K562 (cell line): ENCODE measurements around the gene DIPK1A. TPM values are rescaled to one million over a fixed set of nuclear protein-coding genes. Genes with fewer than 3 reads are reported as not detected.

Experiments used
- CBFA2T3 ChIP-seq: fragments of 450-650 bp; IDR thresholded peaks from 2 replicates; pipeline ENCODE4 v1.6.1; 2017
- CBX2 ChIP-seq: fragments of 200-600 bp; sonication (generic); IDR thresholded peaks from one replicate; pipeline ENCODE4 v1.6.1; 2012; ENCODE audit warnings: mild to moderate bottlenecking, low read length, inconsistent platforms; ENCODE audit not compliant: insufficient read depth, poor library complexity, severe bottlenecking
- CTCF ChIP-seq, 3 experiments: IDR thresholded peaks in 2 of 3; conservative IDR thresholded peaks in 1 of 3; 2 replicates each; pipeline ENCODE4 v1.5.1; 2011 to 2012; ENCODE audit warnings: low read length in 3 of 3, mild to moderate bottlenecking in 3 of 3, control low read depth in 2 of 3, improper control_type of control experiment in 1 of 3, inconsistent platforms in 1 of 3, low read depth in 1 of 3, mixed read lengths in 1 of 3, moderate library complexity in 1 of 3; ENCODE audit not compliant: insufficient read depth in 2 of 3
- ELF1 ChIP-seq: fragments of 200-800 bp; sonication (Bioruptor generic); IDR thresholded peaks from 2 replicates; pipeline ENCODE4 v1.6.1; 2016; ENCODE audit warnings: missing genetic modification characterization, missing compliant biosample characterization
- EP300 ChIP-seq: IDR thresholded peaks from 2 replicates; pipeline ENCODE4 v1.6.1; 2012; ENCODE audit warnings: low read length, improper control_type of control experiment
- FOXA1 ChIP-seq: fragments of 450-650 bp; IDR thresholded peaks from 2 replicates; pipeline ENCODE4 v1.6.1; 2016; ENCODE audit warnings: mild to moderate bottlenecking, borderline replicate concordance
- FOXJ3 ChIP-seq: sonication (generic); formaldehyde crosslinking; IDR thresholded peaks from 2 replicates; pipeline ENCODE4 v1.4.0; 2020; ENCODE audit warnings: mild to moderate bottlenecking, missing genetic modification reagents
- HDAC1 ChIP-seq, 2 experiments: fragments of 450-650 bp; IDR thresholded peaks; 2 replicates each; pipeline ENCODE4 v1.6.1; 2016 to 2017; ENCODE audit warnings: inconsistent platforms in 1 of 2, mild to moderate bottlenecking in 1 of 2, moderate library complexity in 1 of 2
- RAD51 ChIP-seq: fragments of 450-650 bp; IDR thresholded peaks from 2 replicates; pipeline ENCODE4 v1.7.1; 2016; ENCODE audit warnings: low read depth, mild to moderate bottlenecking, borderline replicate concordance
- RCOR1 ChIP-seq, 2 experiments: IDR thresholded peaks; 2 replicates each; pipeline ENCODE4 v1.6.1; 2012; ENCODE audit warnings: low read depth in 2 of 2, low read length in 2 of 2, borderline replicate concordance in 1 of 2, improper control_type of control experiment in 1 of 2
- ZBED1 ChIP-seq: IDR thresholded peaks from 2 replicates; pipeline ENCODE4 v1.6.1; 2014
- ZNF12 ChIP-seq: sonication (generic); formaldehyde crosslinking; IDR thresholded peaks from 2 replicates; pipeline ENCODE4 v1.4.0; 2020; ENCODE audit warnings: mild to moderate bottlenecking, missing genetic modification reagents
- ZNF79 ChIP-seq: fragments of 250-450 bp; sonication (Bioruptor Pico); IDR thresholded peaks from 2 replicates; pipeline ENCODE4 v1.4.0; 2020; ENCODE audit warnings: low read depth, mild to moderate bottlenecking, moderate library complexity
- ZSCAN29 ChIP-seq: fragments of 450-650 bp; IDR thresholded peaks from 2 replicates; pipeline ENCODE4 v1.6.1; 2017
- polyA plus RNA-seq, 8 experiments: library from polyadenylated mRNA; depleted of rRNA in 4 of 8; stranded (reverse) in 5 of 8; unstranded in 3 of 8; fragments of >200 nt; fragmentation: Nextera tagmentation in 2 of 8; fragmentation: Illumina TruSeq in 1 of 8; extraction: Ambion mirVana in 2 of 8; extraction: Trizol in 1 of 8; gene quantifications; 2 replicates each; pipeline versions ENCODE4 v1.2.1 to v1.2.3, GENCODE V29; 2011 to 2014; ENCODE audit warnings: inconsistent platforms in 1 of 8, missing spikeins in 1 of 8
- total RNA-seq, 7 experiments: library from RNA; depleted of rRNA in 6 of 7; stranded (reverse); fragments of >200 nt in 6 of 7; fragmentation: Illumina TruSeq in 2 of 7; extraction: Trizol in 2 of 7; gene quantifications; 2 replicates each; pipeline versions ENCODE4 v1.2.1 to v1.2.3, GENCODE V29; 2011 to 2021; ENCODE audit warnings: low replicate concordance in 1 of 7
- TF ChIP-seq, protein P1 (sequence below), 2 experiments: fragments of 450-650 bp; formaldehyde crosslinking in 1 of 2; IDR thresholded peaks; 2 replicates each; pipeline versions ENCODE4 v1.4.0 to v1.6.1; 2014 to 2020; ENCODE audit warnings: mild to moderate bottlenecking in 2 of 2, borderline replicate concordance in 1 of 2, low read depth in 1 of 2
- TF ChIP-seq, protein P2 (sequence below): sonication (generic); IDR thresholded peaks from 2 replicates; pipeline ENCODE4 v1.6.1; 2016

DIPK1A gene
- total and polyA plus RNA-seq, 9 of the 15 experiments (the other 6 are each of a cell fraction or from before 2014, with no cell fraction given) = 0.54 to 2.5 (median 1.3) TPM

- TF ChIP-seq CBFA2T3 = peak; percentile 40; the same call in 1 of the 2 replicates
- no peak for TF ChIP-seq ELF1 (tag)
- TF ChIP-seq ZSCAN29 = no peak
- no peak for TF ChIP-seq CBX2
- 0 out of 4 replicates have a peak, but pooled peaks of 1 of the 2 experiments have one; percentile 27 for TF ChIP-seq HDAC1 (IDR thresholded peaks at IDR 0.05)
- peak in 1 of 2 experiments; percentile 49; a peak in 1 of 4 replicates for TF ChIP-seq RCOR1 (IDR thresholded peaks at IDR 0.05; ENCODE audit: borderline replicate concordance in 1 of 2, low read depth in 2 of 2, low read length in 2 of 2)
- no peak for TF ChIP-seq ZNF12
- no peak for TF ChIP-seq FOXJ3 (CRISPR knock-in tag)
- TF ChIP-seq, protein P1, sequence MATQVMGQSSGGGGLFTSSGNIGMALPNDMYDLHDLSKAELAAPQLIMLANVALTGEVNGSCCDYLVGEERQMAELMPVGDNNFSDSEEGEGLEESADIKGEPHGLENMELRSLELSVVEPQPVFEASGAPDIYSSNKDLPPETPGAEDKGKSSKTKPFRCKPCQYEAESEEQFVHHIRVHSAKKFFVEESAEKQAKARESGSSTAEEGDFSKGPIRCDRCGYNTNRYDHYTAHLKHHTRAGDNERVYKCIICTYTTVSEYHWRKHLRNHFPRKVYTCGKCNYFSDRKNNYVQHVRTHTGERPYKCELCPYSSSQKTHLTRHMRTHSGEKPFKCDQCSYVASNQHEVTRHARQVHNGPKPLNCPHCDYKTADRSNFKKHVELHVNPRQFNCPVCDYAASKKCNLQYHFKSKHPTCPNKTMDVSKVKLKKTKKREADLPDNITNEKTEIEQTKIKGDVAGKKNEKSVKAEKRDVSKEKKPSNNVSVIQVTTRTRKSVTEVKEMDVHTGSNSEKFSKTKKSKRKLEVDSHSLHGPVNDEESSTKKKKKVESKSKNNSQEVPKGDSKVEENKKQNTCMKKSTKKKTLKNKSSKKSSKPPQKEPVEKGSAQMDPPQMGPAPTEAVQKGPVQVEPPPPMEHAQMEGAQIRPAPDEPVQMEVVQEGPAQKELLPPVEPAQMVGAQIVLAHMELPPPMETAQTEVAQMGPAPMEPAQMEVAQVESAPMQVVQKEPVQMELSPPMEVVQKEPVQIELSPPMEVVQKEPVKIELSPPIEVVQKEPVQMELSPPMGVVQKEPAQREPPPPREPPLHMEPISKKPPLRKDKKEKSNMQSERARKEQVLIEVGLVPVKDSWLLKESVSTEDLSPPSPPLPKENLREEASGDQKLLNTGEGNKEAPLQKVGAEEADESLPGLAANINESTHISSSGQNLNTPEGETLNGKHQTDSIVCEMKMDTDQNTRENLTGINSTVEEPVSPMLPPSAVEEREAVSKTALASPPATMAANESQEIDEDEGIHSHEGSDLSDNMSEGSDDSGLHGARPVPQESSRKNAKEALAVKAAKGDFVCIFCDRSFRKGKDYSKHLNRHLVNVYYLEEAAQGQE (IDR thresholded peaks at IDR 0.05; ENCODE audit: borderline replicate concordance) = peak; percentile 65; the same call in 1 of the 2 replicates
- TF ChIP-seq, protein P1 (CRISPR knock-in tag; IDR thresholded peaks at IDR 0.05; ENCODE audit: low read depth) = no peak
- TF ChIP-seq, protein P2, sequence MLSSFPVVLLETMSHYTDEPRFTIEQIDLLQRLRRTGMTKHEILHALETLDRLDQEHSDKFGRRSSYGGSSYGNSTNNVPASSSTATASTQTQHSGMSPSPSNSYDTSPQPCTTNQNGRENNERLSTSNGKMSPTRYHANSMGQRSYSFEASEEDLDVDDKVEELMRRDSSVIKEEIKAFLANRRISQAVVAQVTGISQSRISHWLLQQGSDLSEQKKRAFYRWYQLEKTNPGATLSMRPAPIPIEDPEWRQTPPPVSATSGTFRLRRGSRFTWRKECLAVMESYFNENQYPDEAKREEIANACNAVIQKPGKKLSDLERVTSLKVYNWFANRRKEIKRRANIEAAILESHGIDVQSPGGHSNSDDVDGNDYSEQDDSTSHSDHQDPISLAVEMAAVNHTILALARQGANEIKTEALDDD = 0 out of 2 replicates have a peak, but pooled peaks have one; percentile 21
- TF ChIP-seq RAD51 = no peak
- TF ChIP-seq EP300 = 0 out of 2 replicates have a peak, but pooled peaks have one; percentile 8
- no peak for TF ChIP-seq ZBED1
- TF ChIP-seq CTCF (IDR thresholded peaks at IDR 0.05 in 2 of 3, conservative IDR thresholded peaks at IDR 0.05 in 1 of 3; ENCODE audit: insufficient read depth in 2 of 3, low read depth in 1 of 3, low read length in 3 of 3) = peak; percentile 27 to 59 (median 55); a peak in 5 of 6 replicates
- no peak for TF ChIP-seq FOXA1
- TF ChIP-seq ZNF79 = no peak
These were observed 7.1 kb upstream of the DIPK1A start (continued) for GRCh38 chr1:92968138-92969032.
